Loucy (cell line): ENCODE measurements around the gene EGR1.

Experiments used
- H2AFZ ChIP-seq: fragments of 200-600 bp; sonication (generic); 2 replicates; pipeline ENCODE4 v1.6.0; 2016; ENCODE audit warnings: antibody characterized with exemption, mild to moderate bottlenecking, low read length, moderate library complexity
- H3F3A ChIP-seq: fragments of 200-600 bp; 2 replicates; pipeline ENCODE4 v1.6.0; 2016; ENCODE audit warnings: antibody characterized with exemption, low read depth, mild to moderate bottlenecking
- H3K27me3 ChIP-seq: fragments of 200-600 bp; sonication (generic); 2 replicates; pipeline ENCODE4 v1.6.1; 2014; ENCODE audit warnings: low read length, mild to moderate bottlenecking; ENCODE audit not compliant: insufficient read depth, poor library complexity, severe bottlenecking
- H3K36me3 ChIP-seq: fragments of 200-600 bp; sonication (generic); 2 replicates; pipeline ENCODE4 v1.6.1; 2016; ENCODE audit warnings: low read length; ENCODE audit not compliant: insufficient read depth
- H3K4me1 ChIP-seq: fragments of 200-600 bp; sonication (generic); 2 replicates; pipeline ENCODE4 v1.5.1; 2014; ENCODE audit warnings: low read length, mild to moderate bottlenecking; ENCODE audit not compliant: insufficient read depth, poor library complexity, severe bottlenecking
- H3K4me2 ChIP-seq: fragments of 200-600 bp; sonication (generic); 2 replicates; pipeline ENCODE4 v1.6.0; 2014; ENCODE audit warnings: antibody characterized with exemption, low read length, low read depth, mild to moderate bottlenecking; ENCODE audit not compliant: poor library complexity, severe bottlenecking
- H3K4me3 ChIP-seq: fragments of 200-600 bp; sonication (generic); 2 replicates; pipeline ENCODE4 v1.5.1; 2014; ENCODE audit warnings: low read length, mild to moderate bottlenecking, mixed read lengths; ENCODE audit not compliant: poor library complexity, severe bottlenecking
- H3K79me2 ChIP-seq: fragments of 200-600 bp; sonication (generic); 2 replicates; pipeline ENCODE4 v1.6.1; 2014; ENCODE audit warnings: low read length; ENCODE audit not compliant: insufficient read depth
- H3K9ac ChIP-seq: fragments of 200-600 bp; sonication (generic); 2 replicates; pipeline ENCODE4 v1.6.0; 2014; ENCODE audit warnings: mild to moderate bottlenecking, low read depth, low read length, moderate library complexity; ENCODE audit not compliant: poor library complexity, severe bottlenecking
- H3K9me2 ChIP-seq: fragments of 200-600 bp; sonication (generic); replicated peaks from 2 replicates; pipeline ENCODE4 v1.6.1; 2016; ENCODE audit warnings: low read depth, low read length, mixed read lengths
- H3K9me3 ChIP-seq: fragments of 200-600 bp; sonication (generic); 2 replicates; pipeline ENCODE4 v1.6.1; 2014; ENCODE audit warnings: mild to moderate bottlenecking, antibody characterized with exemption, low read length, low read depth; ENCODE audit not compliant: insufficient read depth
- H4K20me1 ChIP-seq: fragments of 200-600 bp; sonication (generic); 2 replicates; pipeline ENCODE4 v1.6.0; 2014; ENCODE audit warnings: antibody characterized with exemption, low read length, mild to moderate bottlenecking; ENCODE audit not compliant: insufficient read depth, poor library complexity, severe bottlenecking
- EZH2phosphoT487 ChIP-seq: fragments of 200-600 bp; IDR thresholded peaks from 2 replicates; pipeline ENCODE4 v1.6.1; 2018; ENCODE audit warnings: antibody characterized with exemption, mild to moderate bottlenecking, moderate library complexity, borderline replicate concordance
- TF ChIP-seq, protein P1 (sequence below): fragments of 200-600 bp; sonication (generic); conservative IDR thresholded peaks from 2 replicates; pipeline ENCODE4 v1.5.1; 2014; ENCODE audit warnings: mild to moderate bottlenecking, antibody characterized with exemption, low read length

EGR1 gene

DNA sequence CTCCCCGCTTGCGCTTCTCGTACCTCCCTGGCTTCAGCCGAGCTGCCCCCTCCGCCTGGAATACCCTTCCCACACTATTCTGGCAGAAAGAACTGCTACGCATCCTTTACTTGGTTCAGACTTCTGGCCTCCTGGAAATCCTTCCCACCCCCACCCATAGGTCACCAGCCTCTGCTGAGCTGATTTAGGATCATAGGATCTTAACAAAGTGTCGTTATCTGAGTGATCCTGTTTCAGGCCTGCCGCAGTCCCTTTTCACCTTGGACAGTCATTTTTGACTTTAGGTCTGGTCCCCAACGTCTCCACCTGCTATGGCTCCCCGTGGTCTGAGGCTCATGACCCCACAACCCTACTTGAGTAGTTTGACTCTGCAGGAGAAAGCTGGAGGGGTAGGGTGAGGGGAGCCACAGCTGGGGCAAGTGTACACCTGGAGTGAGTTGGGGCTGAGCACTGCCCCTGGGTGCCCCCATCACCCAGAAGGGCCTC, 27.3 kb downstream of the EGR1 start:
- peak overlapping the region; percentile 73 for H3K4me3 ChIP-seq
- no peaks in the 10 kb centered on the region for H3K79me2 ChIP-seq
- no peaks in the 10 kb centered on the region for H3K9me2 ChIP-seq
- H4K20me1 ChIP-seq: no peaks in the 10 kb centered on the region
- TF ChIP-seq, protein P1, sequence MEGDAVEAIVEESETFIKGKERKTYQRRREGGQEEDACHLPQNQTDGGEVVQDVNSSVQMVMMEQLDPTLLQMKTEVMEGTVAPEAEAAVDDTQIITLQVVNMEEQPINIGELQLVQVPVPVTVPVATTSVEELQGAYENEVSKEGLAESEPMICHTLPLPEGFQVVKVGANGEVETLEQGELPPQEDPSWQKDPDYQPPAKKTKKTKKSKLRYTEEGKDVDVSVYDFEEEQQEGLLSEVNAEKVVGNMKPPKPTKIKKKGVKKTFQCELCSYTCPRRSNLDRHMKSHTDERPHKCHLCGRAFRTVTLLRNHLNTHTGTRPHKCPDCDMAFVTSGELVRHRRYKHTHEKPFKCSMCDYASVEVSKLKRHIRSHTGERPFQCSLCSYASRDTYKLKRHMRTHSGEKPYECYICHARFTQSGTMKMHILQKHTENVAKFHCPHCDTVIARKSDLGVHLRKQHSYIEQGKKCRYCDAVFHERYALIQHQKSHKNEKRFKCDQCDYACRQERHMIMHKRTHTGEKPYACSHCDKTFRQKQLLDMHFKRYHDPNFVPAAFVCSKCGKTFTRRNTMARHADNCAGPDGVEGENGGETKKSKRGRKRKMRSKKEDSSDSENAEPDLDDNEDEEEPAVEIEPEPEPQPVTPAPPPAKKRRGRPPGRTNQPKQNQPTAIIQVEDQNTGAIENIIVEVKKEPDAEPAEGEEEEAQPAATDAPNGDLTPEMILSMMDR: no peak
- TF ChIP-seq EZH2phosphoT487: no peak
- H3K4me2 ChIP-seq: peak overlapping the region; percentile 84
- H3K27me3 ChIP-seq: peaks cover 30% of the 10 kb centered on the region
- H3F3A ChIP-seq: no peaks in the 10 kb centered on the region
- peak overlapping the region; percentile 67 for H2AFZ ChIP-seq
- no peaks in the 10 kb centered on the region for H3K9me3 ChIP-seq
- H3K4me1 ChIP-seq: peaks cover 17% of the 10 kb centered on the region
- no peaks in the 10 kb centered on the region for H3K36me3 ChIP-seq
- no peak overlapping the region for H3K9ac ChIP-seq

DNA sequence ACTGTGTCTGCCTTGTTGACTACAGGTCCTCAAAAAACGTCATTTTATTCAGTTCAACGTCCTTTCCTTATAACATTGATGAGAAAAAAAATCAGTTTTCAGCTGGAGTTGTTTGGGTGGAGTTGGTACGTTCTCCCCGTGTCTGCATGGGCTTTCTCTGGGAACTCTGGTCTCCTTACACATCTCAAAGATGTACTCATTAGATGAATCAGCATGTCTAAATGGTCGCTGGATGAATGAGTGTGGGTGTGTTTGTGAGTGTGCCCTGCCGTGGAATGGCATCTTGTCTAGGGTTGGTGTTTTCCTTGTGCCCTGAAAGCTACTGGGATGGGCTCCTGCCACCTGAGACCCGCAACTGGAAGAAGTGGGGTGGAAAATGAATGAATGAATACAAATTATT, 30.1 kb downstream of the EGR1 start:
- H3K9ac ChIP-seq: no peak overlapping the region
- H3K9me2 ChIP-seq: no peaks in the 10 kb centered on the region
- no peaks in the 10 kb centered on the region for H3K36me3 ChIP-seq
- H3K9me3 ChIP-seq: no peaks in the 10 kb centered on the region
- no peaks in the 10 kb centered on the region for H3K79me2 ChIP-seq
- H3K27me3 ChIP-seq: peaks cover 15% of the 10 kb centered on the region
- H3K4me3 ChIP-seq: no peak overlapping the region
- no peaks in the 10 kb centered on the region for H4K20me1 ChIP-seq
- H2AFZ ChIP-seq: no peak overlapping the region
- H3F3A ChIP-seq: no peaks in the 10 kb centered on the region
- no peak overlapping the region for H3K4me2 ChIP-seq
- H3K4me1 ChIP-seq: peaks cover 17% of the 10 kb centered on the region
- TF ChIP-seq EZH2phosphoT487: no peak
- TF ChIP-seq, protein P1: no peak

DNA sequence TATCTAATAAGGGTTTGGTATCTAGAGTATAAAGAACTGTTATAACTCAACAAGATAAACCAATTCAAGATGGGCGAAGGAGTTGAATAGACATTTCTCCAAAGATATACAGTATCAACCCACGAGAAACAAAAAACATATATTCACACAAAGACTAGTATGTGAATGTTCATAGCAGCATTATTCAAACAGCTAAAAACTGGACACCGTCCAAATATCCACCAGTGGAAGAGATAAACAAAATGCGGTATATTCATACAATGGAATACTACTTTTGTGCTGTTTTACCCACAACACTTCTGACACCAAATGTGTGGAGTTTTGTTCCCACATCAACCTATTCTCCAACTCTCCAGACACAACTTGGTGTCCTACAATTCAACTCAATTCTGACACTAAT, 33.1 kb downstream of the EGR1 start:
- Histone ChIP-seq H4K20me1 (no peaks in the 10 kb centered on the region), H3K9me2 (no peaks in the 10 kb centered on the region), H3K9ac (no peak overlapping the region), H2AFZ (no peak overlapping the region), H3K27me3 (no peaks in the 10 kb centered on the region), H3K4me3 (no peak overlapping the region), H3K79me2 (no peaks in the 10 kb centered on the region), H3K9me3 (no peaks in the 10 kb centered on the region), H3K4me1 (peaks cover 6% of the 10 kb centered on the region), H3K36me3 (no peaks in the 10 kb centered on the region), H3F3A (no peaks in the 10 kb centered on the region), H3K4me2 (no peak overlapping the region)
- TF ChIP-seq EZH2phosphoT487: no peak
- TF ChIP-seq, protein P1: no peak
